WERI-Rb-1 (cell line): ENCODE data around the gene WNT5A.

Source experiments
- DNase-seq: peaks from one replicate; pipeline ENCODE4 v3.0.0-alpha.2; 2020
- H3K27ac ChIP-seq: fragments of 250-450 bp; sonication (Bioruptor Pico); 2 replicates; pipeline ENCODE4 v1.5.1; 2020; ENCODE audit warnings: mild to moderate bottlenecking, moderate library complexity
- H3K27me3 ChIP-seq: fragments of 250-450 bp; sonication (Bioruptor Pico); 2 replicates; pipeline ENCODE4 v1.5.1; 2021; ENCODE audit warnings: mild to moderate bottlenecking, low read depth, moderate library complexity; ENCODE audit not compliant: insufficient read depth, severe bottlenecking
- H3K36me3 ChIP-seq: fragments of 250-450 bp; sonication (Bioruptor Pico); 2 replicates; pipeline ENCODE4 v1.5.1; 2020; ENCODE audit warnings: mild to moderate bottlenecking, moderate library complexity
- H3K4me3 ChIP-seq: 2 replicates; pipeline ENCODE4 v1.5.1; 2011; ENCODE audit warnings: low read depth, mild to moderate bottlenecking, control low read depth, low read length
- H3K9me3 ChIP-seq: fragments of 250-450 bp; sonication (Bioruptor Pico); 2 replicates; pipeline ENCODE4 v1.5.1; 2021; ENCODE audit warnings: mild to moderate bottlenecking, moderate library complexity; ENCODE audit not compliant: severe bottlenecking
- TF ChIP-seq, protein P1 (sequence below): IDR thresholded peaks from 2 replicates; pipeline ENCODE4 v1.5.1; 2011; ENCODE audit warnings: low read depth, mild to moderate bottlenecking, control low read depth, inconsistent platforms, low read length

Gene WNT5A

DNA sequence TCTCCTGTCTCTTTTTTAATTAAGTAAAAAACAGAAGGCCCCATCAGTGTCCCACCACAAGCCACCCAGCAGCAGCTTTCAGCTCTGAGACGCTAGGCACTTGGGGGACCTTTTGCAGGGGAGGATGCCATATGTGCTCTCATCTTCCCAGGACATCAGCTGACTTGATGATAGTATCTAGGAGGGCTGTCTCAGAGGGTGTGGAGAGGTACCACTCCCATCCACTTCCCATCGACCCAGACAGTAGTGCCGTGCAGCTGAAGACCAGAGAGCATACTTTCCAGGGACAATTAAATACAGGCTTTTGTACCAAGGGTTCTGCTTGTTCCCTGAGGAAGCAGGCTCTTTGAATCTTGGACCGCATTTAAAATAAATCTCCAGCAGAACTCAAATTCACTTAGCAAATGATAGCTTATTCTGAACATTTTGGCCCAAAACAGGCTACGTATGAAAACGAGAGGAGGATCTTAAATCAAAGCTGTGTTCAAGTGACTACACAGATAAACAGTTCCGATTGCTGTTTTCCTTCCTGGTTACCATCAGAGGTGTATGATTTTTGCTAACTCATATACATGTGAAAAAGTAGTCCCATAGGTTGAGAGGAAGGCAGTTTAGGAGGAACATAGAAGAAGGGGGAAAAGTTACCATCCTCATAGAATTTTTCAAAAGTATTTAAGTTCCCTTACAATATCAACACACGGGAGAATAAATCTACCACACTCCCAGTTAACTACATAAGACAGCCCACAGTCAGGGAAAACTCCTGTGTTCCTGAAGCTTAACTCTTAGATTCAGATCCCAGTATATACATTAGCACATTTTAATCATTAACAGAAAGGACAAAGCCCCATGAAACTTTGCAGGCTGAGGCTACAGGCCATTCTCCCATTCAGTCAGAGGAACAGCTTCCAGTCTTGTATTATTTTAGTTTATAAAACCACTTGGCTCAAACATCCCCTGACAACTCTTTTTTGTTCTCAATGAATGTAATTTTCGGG, 9.5 kb downstream of the WNT5A start:
- Histone ChIP-seq H3K36me3 (no peaks in the 10 kb centered on the region), H3K9me3 (no peaks in the 10 kb centered on the region), H3K27ac (no peak overlapping the region), H3K4me3 (no peak overlapping the region), H3K27me3 (peaks cover 22% of the 10 kb centered on the region)
- no peak for DNase-seq
- TF ChIP-seq, protein P1, sequence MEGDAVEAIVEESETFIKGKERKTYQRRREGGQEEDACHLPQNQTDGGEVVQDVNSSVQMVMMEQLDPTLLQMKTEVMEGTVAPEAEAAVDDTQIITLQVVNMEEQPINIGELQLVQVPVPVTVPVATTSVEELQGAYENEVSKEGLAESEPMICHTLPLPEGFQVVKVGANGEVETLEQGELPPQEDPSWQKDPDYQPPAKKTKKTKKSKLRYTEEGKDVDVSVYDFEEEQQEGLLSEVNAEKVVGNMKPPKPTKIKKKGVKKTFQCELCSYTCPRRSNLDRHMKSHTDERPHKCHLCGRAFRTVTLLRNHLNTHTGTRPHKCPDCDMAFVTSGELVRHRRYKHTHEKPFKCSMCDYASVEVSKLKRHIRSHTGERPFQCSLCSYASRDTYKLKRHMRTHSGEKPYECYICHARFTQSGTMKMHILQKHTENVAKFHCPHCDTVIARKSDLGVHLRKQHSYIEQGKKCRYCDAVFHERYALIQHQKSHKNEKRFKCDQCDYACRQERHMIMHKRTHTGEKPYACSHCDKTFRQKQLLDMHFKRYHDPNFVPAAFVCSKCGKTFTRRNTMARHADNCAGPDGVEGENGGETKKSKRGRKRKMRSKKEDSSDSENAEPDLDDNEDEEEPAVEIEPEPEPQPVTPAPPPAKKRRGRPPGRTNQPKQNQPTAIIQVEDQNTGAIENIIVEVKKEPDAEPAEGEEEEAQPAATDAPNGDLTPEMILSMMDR: no peak

DNA sequence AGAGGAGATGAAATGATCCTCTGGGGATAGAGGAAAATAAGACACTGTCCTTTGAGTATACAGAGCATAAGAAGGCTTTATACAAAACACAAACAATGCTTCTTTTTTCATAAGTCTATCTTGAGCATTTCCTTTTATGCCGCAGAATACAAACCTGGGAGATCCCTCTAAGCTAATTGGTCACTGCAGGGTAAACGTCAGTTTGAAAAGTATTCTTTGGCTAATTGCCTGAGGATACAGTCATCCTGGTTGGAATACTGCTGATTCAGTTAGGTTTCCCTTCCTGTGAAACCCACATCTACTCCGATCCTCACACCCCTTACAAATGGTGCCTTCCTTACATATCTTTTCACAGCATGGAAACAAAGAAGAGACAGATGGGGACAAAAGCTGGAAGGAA, 10.6 kb downstream of the WNT5A start:
- Histone ChIP-seq H3K27me3 (peaks cover 11% of the 10 kb centered on the region), H3K27ac (no peak overlapping the region), H3K9me3 (no peaks in the 10 kb centered on the region), H3K4me3 (no peak overlapping the region), H3K36me3 (no peaks in the 10 kb centered on the region)
- TF ChIP-seq, protein P1: no peak
- no peak for DNase-seq

DNA sequence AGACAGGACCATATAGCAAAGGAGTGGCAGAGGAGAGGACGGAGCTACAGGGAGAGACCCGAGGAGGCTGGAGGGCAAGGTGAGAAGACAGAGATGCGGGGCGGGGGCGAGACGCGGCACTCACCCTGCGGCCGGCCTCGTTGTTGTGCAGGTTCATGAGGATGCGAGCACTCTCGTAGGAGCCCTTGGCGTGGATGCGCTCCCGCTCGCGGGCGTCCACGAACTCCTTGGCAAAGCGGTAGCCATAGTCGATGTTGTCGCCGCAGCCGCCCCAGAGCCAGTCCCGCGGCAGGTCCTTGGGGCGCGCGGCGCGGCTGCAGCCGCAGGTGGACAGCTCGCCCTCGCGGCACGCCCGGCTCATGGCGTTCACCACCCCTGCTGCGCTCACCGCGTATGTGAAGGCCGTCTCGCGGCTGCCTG, 12.9 kb downstream of the WNT5A start:
- Histone ChIP-seq H3K27ac (no peak overlapping the region), H3K27me3 (no peaks in the 10 kb centered on the region), H3K9me3 (no peaks in the 10 kb centered on the region), H3K36me3 (no peaks in the 10 kb centered on the region), H3K4me3 (no peak overlapping the region)
- DNase-seq: no peak
- TF ChIP-seq, protein P1: no peak

DNA sequence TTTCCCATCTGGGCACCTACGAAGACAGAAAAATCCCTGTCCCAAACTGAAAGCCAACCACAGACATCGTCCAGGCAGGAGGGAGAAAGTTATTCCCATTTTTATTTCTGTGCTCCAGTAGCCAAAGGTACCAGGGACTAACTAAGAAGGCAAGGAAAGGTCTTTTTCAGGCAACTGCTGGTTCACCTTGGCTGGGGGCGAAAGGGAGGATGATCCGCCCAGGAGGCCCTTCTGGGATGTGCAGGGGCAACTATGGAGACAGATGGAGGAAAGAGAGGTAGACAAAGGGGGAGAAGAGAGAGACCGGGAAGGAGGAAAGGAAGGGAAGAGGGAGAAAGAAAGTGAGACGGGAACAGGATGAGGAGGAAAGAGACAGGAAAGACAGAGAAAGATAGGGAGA, 13.3 kb downstream of the WNT5A start:
- Histone ChIP-seq H3K9me3 (no peaks in the 10 kb centered on the region), H3K4me3 (no peak overlapping the region), H3K36me3 (no peaks in the 10 kb centered on the region), H3K27me3 (no peaks in the 10 kb centered on the region), H3K27ac (no peak overlapping the region)
- no peak for DNase-seq
- TF ChIP-seq, protein P1: no peak

DNA sequence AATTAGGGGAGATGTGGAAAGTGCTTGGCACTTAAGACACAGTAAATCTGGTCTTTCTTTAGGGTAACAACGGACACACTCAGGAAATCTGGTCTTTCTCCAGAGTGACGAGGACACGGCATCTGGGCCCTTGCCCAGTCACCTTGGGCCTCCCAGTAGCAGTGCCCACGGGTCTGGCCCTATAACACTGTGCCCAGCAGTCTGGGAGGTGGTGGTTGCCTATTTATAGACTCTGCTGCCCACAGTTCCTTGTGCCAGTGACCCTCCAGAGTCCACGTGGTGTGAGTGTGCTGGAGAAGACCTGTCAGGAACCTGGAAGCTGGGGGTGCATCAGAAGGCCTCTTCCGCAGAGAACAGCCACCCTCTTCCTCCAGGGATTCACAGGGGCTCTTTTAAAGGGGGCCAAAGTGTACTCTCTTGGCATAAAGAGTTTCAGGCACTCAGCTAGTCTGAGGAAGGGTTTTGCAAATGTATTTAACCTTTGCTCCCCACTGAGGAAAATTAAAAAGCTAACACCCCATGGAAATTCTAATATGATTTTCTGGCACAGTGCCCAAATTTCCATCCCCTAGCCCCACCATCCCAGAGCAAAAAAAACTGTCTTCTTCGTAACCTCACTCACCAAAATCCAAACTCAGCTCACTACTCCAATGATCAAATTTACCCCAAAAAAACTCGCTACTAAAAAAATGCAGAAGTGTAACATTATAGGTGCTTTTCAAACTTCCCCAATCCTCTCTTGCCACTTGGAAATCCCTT, 15.4 kb downstream of the WNT5A start:
- no peaks in the 10 kb centered on the region for H3K9me3 ChIP-seq
- no peak overlapping the region for H3K4me3 ChIP-seq
- DNase-seq: no peak
- no peaks in the 10 kb centered on the region for H3K36me3 ChIP-seq
- no peaks in the 10 kb centered on the region for H3K27me3 ChIP-seq
- TF ChIP-seq, protein P1: no peak
- no peak overlapping the region for H3K27ac ChIP-seq
